GM18519 (cell line): Measurements from ENCODE around the gene LRP4.

Experiments
- ATAC-seq: cut with Tn5 transposase; IDR thresholded peaks from one replicate; pipeline ENCODE4 v1.9.1; 2021; ENCODE audit warnings: mild to moderate bottlenecking, moderate library complexity; ENCODE audit not compliant: unreplicated experiment, low FRiP score

The LRP4 gene

DNA sequence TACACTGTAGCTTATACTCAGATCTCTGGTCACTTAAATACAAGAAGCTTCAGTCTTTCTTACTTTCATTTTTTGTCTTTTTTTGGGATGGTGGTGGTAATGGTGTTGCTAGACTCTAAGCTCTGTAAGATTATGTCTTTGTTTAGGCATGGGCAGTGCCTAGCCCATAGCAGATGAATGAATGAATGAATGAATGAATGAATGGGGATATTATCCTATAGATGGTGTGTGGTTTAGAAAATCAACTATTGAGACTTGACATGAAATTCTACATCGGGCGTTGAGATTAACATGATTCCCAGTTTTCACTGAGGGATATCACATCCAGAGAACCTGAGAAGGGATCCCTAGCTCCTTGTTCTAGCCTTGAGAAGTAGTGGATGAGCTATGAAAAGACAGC, 62.5 kb downstream of the LRP4 start:
- no peak for ATAC-seq

DNA sequence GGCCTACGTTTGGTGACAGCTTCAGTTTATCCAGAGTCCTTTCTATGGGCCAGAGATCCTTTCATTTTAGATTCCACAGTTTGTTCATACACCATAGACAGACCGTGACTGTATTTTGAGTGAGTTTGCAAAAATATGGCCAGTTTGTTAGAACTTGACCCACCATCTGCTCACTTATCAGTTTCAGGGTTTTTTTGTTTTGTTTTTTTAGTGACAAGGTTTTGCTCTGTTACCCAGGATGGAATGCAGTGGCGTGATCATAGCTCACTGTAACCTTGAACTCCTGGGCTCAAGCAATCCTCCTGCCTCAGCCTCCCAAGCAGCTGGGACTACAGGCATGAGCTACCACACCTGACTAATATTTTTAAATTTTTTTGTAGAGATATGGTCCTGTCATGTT, 63.2 kb downstream of the LRP4 start:
- no peak for ATAC-seq

DNA sequence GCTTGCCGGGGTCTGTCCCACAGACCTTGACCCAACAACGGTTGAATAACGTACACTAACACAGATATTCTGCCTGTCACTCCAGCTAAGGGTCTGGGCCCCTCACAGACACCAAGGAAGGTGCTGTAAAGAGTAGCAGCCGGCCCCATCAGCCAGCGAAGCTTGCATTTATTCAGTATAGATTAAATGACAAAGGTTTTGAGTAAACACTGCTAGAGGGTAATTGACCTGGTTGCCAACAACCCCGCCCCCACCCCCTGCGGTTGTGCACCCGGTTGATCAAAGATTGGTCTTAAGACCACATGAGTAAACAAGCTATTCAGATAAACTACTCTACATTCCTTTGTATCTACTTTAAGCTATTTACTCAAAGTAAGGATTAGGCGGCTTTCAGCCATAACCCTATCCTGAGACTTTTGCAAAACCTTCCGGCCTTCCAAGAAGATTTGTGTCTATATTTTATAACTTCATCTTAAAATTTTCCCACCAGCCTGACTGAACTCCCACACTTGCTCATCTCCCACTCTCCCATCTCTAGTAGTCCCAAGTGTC, 67.4 kb downstream of the LRP4 start:
- ATAC-seq = no peak

DNA sequence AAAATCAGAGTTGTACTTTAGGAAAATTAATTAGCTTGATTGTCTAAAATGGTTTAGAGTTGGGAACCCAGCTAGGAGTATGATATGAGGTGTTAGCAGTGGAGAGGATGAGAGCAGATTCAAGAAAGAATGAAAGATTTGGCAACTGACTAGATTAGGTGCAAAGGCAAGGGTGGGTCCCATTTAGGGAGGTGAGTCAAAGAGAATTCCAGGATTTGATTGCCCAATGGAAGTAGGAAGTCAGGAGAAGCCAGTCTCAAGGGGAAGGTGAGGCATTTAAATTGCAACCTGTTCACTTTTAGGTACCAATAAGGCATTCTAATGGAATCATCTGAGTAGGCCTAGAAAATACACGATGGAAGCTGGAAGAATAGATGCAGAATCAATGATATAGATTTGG, 68.7 kb downstream of the LRP4 start:
- no peak for ATAC-seq

- ATAC-seq = no peak
Observed at GRCh38 chr11:46846510-46846830, 71.9 kb downstream of the LRP4 start.

DNA sequence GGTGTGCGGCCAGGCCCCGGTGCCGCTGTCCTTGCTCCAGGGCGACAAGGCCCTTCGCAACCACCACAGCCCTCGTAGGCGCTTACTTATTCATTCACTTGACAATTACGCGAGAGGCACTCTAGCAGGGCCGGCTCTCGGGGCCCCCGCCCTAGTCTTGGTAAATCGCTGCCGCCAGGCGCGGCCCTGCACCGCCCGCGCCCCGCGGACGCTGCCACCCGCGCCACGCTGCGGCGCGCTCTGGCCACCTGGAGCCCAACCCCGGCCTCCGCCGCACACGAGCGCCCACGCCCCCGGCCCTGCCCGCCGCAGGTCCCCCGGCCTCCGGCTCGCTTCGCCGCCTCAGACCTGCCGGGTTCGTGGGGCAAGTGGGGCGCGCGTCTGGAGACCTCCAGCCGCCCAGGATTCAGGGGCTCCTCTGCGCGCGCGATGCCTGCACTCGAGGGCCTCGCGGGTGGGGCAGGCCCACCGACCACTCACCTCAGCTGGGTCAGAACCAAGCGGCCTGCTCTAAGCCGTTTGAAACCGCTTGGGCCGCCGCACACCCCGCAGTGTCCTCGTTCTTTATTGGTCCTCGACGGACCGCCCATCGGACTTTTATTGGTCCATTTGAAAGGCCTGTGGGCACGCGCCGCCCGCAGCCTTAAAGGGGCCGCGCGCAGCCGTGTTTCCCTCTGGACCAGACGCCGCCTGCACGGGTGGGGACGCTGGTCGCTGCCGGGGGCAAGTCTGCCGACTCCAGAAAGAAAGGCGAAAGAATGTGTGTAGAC, 72.4 kb downstream of the LRP4 start, which contains the start of gene CKAP5:
CKAP5 (minus strand) TSS at position 541 of the 770 bp plus-strand sequence. CDS start 25,049 bp downstream, outside the sequence.
- ATAC-seq = peak; percentile 82

DNA sequence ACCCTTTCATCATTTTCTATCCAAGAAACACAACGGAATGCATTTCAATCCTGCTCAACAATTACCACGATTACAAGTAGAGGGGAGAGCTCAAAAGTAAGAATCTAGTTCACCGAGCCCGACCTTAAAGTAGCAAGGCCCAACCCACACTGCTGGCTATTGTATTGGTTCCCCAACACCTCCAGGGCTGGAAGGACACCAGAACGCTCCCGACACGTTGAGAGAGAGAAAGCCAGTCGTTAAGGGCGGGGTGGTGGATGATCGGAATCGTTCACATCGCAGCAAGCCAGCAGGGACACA, 73.0 kb downstream of the LRP4 start:
- ATAC-seq = no peak

GRCh38 chr11:46840116-46840515, 78.2 kb downstream of the LRP4 start:
- no peak for ATAC-seq

DNA sequence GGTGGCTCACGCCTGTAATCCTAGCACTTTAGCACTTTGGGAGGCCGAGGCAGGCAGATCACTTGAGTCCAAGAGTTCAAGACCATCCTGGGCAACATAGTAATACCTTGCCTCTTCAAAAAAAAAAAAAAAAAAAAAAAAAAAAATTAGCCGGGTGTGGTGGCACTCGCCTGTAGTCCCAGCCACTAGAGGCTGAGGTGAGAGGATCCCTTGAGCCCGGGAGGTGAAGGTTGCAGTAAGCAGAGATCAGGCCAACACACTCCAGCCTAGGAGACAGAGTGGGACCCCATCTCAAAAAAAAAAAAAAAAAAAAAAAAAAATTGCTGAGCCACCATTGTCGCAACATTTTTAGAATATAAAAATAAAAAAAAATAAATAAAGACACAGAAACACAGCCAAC, 79.8 kb downstream of the LRP4 start:
- ATAC-seq = no peak

DNA sequence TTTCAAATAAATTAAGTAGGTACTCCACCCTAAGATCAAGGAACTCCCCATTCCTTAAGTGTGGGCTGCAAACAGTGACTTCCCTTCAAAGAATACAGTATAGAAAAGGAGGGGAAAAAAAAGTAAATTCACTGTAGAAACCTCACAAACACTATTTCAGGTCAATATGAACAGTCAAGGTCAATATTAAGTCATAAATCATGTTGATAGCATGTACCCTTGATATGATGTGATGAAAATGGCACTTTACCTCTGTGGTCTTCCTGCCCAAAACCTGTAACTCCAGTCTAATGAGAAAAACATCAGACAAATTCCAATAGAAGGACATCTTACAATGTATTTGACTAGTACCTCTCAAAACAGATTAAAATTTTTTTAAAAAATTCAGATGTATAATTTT, 80.5 kb downstream of the LRP4 start:
- no peak for ATAC-seq

GRCh38 chr11:46836870-46837269, 81.5 kb downstream of the LRP4 start:
- ATAC-seq = no peak

DNA sequence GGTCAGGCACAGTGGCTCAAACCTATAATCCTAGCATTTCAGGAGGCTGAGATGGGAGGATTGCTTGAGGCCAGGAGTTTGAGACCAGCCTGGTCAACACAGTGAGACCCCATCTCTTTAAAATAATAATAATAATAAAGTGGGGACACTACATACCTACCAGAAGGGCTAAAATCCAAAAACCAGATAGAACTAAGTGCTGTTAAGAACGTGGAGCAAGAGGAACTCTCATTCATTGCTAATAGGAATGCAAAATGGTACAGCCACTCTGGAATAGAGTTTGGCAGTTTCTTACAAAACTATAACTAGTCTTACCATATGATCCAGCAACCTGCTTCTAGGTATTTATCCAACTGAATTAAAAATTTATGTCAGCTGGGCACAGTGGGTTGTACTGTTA, 81.9 kb downstream of the LRP4 start:
- ATAC-seq = no peak

DNA sequence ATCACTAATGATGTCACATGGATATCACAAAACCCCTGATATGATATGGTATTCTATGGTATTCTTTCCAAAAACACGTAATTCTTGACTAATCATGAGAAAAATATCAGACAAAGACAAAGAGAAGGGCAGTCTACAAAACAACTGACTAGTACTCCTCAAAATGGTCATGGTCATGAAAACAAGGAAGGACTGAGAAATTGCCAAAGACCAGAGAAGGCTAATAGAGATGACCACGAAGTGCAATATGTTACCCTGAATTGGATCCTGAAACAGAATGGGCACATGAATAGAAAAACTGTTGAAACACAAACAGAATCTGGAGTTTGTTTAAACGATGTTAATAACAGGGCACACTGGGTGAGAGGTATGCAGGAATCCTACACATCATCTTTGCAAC, 82.5 kb downstream of the LRP4 start:
- ATAC-seq = no peak

GRCh38 chr11:46834821-46835220, 83.5 kb downstream of the LRP4 start:
- no peak for ATAC-seq

GRCh38 chr11:46832511-46833214, 85.7 kb downstream of the LRP4 start:
- no peak for ATAC-seq

DNA sequence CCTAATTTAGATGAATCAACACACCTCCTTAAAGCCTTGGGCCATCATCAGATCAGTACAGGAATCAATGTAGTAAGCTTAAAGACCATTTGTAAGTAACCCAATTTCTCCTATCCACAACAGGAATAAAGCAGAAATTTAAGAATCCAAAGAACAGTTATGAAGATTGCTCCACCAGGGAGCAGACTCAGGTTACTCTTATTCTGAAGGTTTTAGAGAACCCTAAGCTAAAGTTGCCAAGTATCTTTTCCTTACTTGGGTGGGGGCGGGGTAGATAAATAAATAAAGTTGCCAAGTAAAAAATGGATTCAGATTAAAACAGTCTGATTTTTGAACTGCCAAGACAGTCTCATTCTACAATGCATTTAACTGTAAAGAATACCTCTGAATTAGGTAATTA, 90.4 kb downstream of the LRP4 start:
- no peak for ATAC-seq

GRCh38 chr11:46826310-46827044, 91.9 kb downstream of the LRP4 start:
- no peak for ATAC-seq

- no peak for ATAC-seq
Observed at GRCh38 chr11:46808799-46809431, 109.4 kb downstream of the LRP4 start.
